Measurements from ENCODE around the gene XPC. TPM values are rescaled to one million over a fixed set of nuclear protein-coding genes. Genes with fewer than 3 reads are reported as not detected.

XPC gene
- total RNA-seq, 1 donor from 2014 or later, result 41.6 TPM

GRCh38 chr3:14186854-14187458 lies 8.6 kb upstream of the XPC start:
- no peaks in the 10 kb centered on the region for H3K27me3 Mint-ChIP-seq (ENCODE audit: low read depth)
- H3K27ac Mint-ChIP-seq (ENCODE audit: unreplicated experiment), result no peak overlapping the region
- TF ChIP-seq CTCF (conservative IDR thresholded peaks at IDR 0.05), result no peak
- no peaks in the 10 kb centered on the region for H3K4me1 Mint-ChIP-seq
- DNase-seq (ENCODE audit: low read depth, low spot score), result no peak
- peaks cover 45% of the 10 kb centered on the region for H3K36me3 Mint-ChIP-seq (ENCODE audit: low read depth)
- H3K4me3 Mint-ChIP-seq, result no peak overlapping the region
- peaks cover 8% of the 10 kb centered on the region for H3K9me3 Mint-ChIP-seq

GRCh38 chr3:14183015-14183577 lies 4.7 kb upstream of the XPC start:
- Mint-ChIP-seq H3K27me3 (ENCODE audit: low read depth) (no peaks in the 10 kb centered on the region), H3K9me3 (no peaks in the 10 kb centered on the region), H3K36me3 (ENCODE audit: low read depth) (peaks cover 14% of the 10 kb centered on the region), H3K27ac (ENCODE audit: unreplicated experiment) (no peak overlapping the region), H3K4me1 (peaks cover 18% of the 10 kb centered on the region), H3K4me3 (no peak overlapping the region)
- TF ChIP-seq CTCF (conservative IDR thresholded peaks at IDR 0.05), result no peak
- no peak for DNase-seq (ENCODE audit: low read depth, low spot score)

DNA sequence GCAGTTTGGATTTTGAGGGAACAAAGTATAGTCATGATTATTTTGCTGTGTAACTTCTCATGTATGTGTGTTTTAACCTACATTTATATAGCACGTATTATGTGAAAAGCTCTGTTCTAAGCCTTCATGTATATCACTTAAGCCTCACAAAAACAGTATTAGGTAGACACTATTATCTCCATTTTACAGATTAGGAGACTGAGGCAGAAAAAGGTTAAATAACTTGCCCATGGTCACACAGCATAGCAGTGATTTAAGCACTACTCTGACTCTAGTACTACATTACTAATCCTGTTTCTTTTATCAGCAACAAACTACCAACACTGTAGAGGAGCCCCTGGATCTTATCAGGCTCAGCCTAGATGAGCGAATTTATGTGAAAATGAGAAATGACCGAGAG lies 2.9 kb upstream of the XPC start:
- Mint-ChIP-seq H3K4me1 (peaks cover 30% of the 10 kb centered on the region), H3K27ac (ENCODE audit: unreplicated experiment) (no peak overlapping the region), H3K9me3 (no peaks in the 10 kb centered on the region), H3K27me3 (ENCODE audit: low read depth) (no peaks in the 10 kb centered on the region), H3K4me3 (peak overlapping the region; percentile 68), H3K36me3 (ENCODE audit: low read depth) (peaks cover 10% of the 10 kb centered on the region)
- no peak for DNase-seq (ENCODE audit: low read depth, low spot score)
- TF ChIP-seq CTCF (conservative IDR thresholded peaks at IDR 0.05), result no peak

DNA sequence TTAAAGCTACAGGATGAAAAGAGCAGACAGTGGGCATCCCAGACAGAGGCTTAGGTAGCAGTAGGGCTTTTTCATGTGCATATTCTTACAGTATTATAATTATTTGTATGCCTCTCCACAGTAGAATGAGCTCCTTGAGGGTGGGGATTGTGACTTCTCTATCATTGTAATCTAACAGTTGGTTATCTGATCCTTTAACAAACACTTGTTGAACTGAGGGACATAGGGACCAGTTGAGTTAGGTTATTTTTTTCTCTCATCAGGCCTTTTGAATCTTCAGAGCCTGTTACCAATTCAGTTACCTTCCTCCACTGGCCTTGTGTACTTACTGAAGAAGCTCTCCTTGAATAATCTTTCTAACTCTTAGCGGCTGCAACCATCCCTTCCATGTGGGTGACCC lies 1.4 kb upstream of the XPC start:
- Mint-ChIP-seq H3K27ac (ENCODE audit: unreplicated experiment) (no peak overlapping the region), H3K36me3 (ENCODE audit: low read depth) (peaks cover 8% of the 10 kb centered on the region), H3K27me3 (ENCODE audit: low read depth) (no peaks in the 10 kb centered on the region), H3K4me1 (peaks cover 43% of the 10 kb centered on the region), H3K9me3 (no peaks in the 10 kb centered on the region), H3K4me3 (peak overlapping the region; percentile 98)
- TF ChIP-seq CTCF (conservative IDR thresholded peaks at IDR 0.05), result no peak
- DNase-seq (ENCODE audit: low read depth, low spot score), result no peak

DNA sequence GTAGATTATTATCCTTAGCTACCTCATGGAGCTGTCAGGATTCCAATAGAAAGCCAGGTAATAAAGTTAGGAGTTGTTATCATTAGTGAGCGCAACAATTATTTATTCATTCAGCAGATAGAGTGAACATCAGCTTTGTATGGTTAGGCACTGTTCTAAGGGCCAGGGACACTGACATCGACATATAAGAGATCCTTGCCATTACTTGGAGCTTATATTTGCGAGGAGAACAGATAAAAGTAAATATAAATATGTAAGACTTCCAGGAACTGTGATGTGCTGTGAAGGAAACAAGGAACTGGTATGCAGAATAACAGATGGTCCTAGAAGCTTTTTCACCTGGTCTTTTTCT lies 689 bp upstream of the XPC start:
- peaks cover 45% of the 10 kb centered on the region for H3K4me1 Mint-ChIP-seq
- H3K36me3 Mint-ChIP-seq (ENCODE audit: low read depth), result peaks cover 7% of the 10 kb centered on the region
- H3K9me3 Mint-ChIP-seq, result no peaks in the 10 kb centered on the region
- TF ChIP-seq CTCF (conservative IDR thresholded peaks at IDR 0.05), result no peak
- DNase-seq (ENCODE audit: low read depth, low spot score), result no peak
- H3K27ac Mint-ChIP-seq (ENCODE audit: unreplicated experiment), result peak overlapping the region; percentile 99
- no peaks in the 10 kb centered on the region for H3K27me3 Mint-ChIP-seq (ENCODE audit: low read depth)
- H3K4me3 Mint-ChIP-seq, result peak overlapping the region; percentile 98

All from neural crest cell (in vitro differentiated cells).